ENCODE results near the gene GAMT.

GAMT gene

GRCh38 chr19:1395194-1396018, 5.9 kb downstream of the GAMT start:
- DNase-seq: no peak
- no peak overlapping the region for H3K27ac ChIP-seq
- no peak for TF ChIP-seq CTCF (IDR thresholded peaks at IDR 0.05; ENCODE audit: low read depth, low read length, missing control alignments)
- H3K27me3 ChIP-seq (replicated peaks): no peaks in the 10 kb centered on the region
- peaks cover 30% of the 10 kb centered on the region for H3K36me3 ChIP-seq (replicated peaks)
- no peak overlapping the region for H3K4me3 ChIP-seq (ENCODE audit: low read depth, low read length)
- in situ Hi-C loops (cut with HindIII; ENCODE audit: low pct_ligation_motif_present, low sequenced_read_pairs): no loop called here

DNA sequence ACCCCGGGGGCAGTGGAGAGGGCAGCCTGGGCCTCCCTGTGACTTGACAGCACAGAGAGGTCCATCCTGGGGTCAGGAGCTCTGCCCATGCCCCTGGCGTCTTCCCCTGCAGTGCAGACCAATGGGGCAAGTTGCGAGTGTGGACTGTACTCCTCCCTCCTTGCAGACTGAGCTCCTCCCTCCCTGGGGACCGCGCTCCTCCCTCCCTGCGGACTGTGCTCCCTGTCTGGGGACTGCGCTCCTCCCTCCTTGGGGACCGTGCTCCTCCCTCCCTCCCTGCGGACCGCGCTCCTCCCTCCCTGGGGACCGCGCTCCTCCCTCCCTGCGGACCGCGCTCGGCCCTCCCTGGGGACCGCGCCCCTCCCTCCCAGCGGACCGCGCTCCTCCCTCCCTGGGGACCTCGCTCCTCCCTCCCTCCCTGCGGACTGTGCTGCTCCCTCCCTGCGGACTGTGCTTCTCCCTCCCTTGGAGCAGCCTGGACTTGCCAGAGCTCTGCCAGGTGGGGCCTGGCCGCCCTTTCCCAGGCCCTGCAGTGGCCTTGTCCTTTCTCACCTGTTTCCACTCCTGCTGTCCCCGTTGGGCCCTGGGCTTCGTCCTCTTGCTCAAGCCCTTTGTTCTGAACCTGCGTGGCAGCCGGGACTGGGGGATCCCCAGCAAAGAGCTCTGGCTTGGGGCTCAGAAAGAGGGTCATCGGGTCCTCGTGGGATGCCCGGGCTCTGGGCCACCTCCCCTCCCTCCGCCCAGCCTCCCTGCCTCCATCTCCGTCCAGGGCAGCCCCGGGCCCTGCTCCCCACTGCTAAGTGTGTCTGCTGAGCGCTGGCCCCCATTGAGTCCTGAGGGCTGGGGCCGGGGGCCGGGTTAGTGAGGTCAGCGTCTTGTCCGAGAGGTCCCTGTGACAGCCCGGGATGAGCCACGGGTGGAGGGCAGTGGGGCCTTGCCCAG, 6.8 kb downstream of the GAMT start:
- no peaks in the 10 kb centered on the region for H3K27me3 ChIP-seq (replicated peaks)
- no peak for DNase-seq
- H3K27ac ChIP-seq: no peak overlapping the region
- no peak overlapping the region for H3K4me3 ChIP-seq (ENCODE audit: low read depth, low read length)
- peaks cover 31% of the 10 kb centered on the region for H3K36me3 ChIP-seq (replicated peaks)
- TF ChIP-seq CTCF (IDR thresholded peaks at IDR 0.05; ENCODE audit: low read depth, low read length, missing control alignments): no peak
- in situ Hi-C loops (cut with HindIII; ENCODE audit: low pct_ligation_motif_present, low sequenced_read_pairs): no loop called here

- no peak overlapping the region for H3K4me3 ChIP-seq (ENCODE audit: low read depth, low read length)
- H3K27ac ChIP-seq: no peak overlapping the region
- in situ Hi-C loops (cut with HindIII; ENCODE audit: low pct_ligation_motif_present, low sequenced_read_pairs): no loop called here
- no peaks in the 10 kb centered on the region for H3K27me3 ChIP-seq (replicated peaks)
- DNase-seq: no peak
- peaks cover 37% of the 10 kb centered on the region for H3K36me3 ChIP-seq (replicated peaks)
- no peak for TF ChIP-seq CTCF (IDR thresholded peaks at IDR 0.05; ENCODE audit: low read depth, low read length, missing control alignments)
These were observed 7.5 kb downstream of the GAMT start for GRCh38 chr19:1393841-1394240.

- TF ChIP-seq CTCF (IDR thresholded peaks at IDR 0.05; ENCODE audit: low read depth, low read length, missing control alignments): no peak
- Histone ChIP-seq H3K27me3 (replicated peaks) (no peaks in the 10 kb centered on the region), H3K27ac (no peak overlapping the region), H3K36me3 (replicated peaks) (peaks cover 40% of the 10 kb centered on the region), H3K4me3 (ENCODE audit: low read depth, low read length) (no peak overlapping the region)
- DNase-seq: no peak
- in situ Hi-C loops (cut with HindIII; ENCODE audit: low pct_ligation_motif_present, low sequenced_read_pairs): no loop called here
These were observed 8.3 kb downstream of the GAMT start for GRCh38 chr19:1392939-1393530.

DNA sequence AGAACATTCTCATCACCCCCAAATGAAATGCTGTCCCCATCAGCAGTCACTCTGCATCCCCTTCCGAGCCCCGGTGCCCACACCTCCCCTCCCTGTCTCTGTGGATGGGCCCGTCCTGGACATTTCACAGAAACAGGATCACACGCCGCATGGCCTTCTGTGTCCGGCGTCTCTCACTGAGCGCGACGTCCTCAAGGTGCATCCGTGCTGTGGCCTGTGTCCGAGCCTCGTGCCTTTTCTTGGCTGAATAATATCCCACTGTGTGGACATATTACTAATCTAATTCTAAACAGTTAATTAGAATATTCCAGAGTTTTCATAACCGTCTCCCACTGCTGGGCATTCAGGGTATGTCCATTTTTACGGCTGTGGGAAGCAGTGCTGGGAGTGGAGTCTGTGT, 8.9 kb downstream of the GAMT start:
- TF ChIP-seq CTCF (IDR thresholded peaks at IDR 0.05; ENCODE audit: low read depth, low read length, missing control alignments): no peak
- DNase-seq: no peak
- in situ Hi-C loops (cut with HindIII; ENCODE audit: low pct_ligation_motif_present, low sequenced_read_pairs): no loop called here
- H3K27me3 ChIP-seq (replicated peaks): no peaks in the 10 kb centered on the region
- no peak overlapping the region for H3K4me3 ChIP-seq (ENCODE audit: low read depth, low read length)
- H3K36me3 ChIP-seq (replicated peaks): peaks cover 40% of the 10 kb centered on the region
- no peak overlapping the region for H3K27ac ChIP-seq

All from brain microvascular endothelial cell (primary cell).